Activated CD4-positive, alpha-beta memory T cell treated with anti-CD3 and anti-CD28 coated beads for 36 hours (primary cell): ENCODE data around the gene C19orf33. TPM values are rescaled to one million over a fixed set of nuclear protein-coding genes. Genes with fewer than 3 reads are reported as not detected.
A peak's percentile ranks its signal among the peaks of the same experiment; 100 is the strongest.
"Not testable (repeated sequence)": the region's sequence is repeated elsewhere in the genome, so short reads cannot be mapped to it uniquely, and the experiment has no call there.

Source experiments
- CTCF ChIA-PET: fragments of 350-600 bp; sonication (Branson Sonifier 250); formaldehyde crosslinking; loops from one replicate; lab custom pipeline; 2021; ENCODE audit warnings: antibody characterized with exemption, inconsistent platforms; lab: Charles Lee
- POLR2A ChIA-PET: fragments of 350-600 bp; sonication (Branson Sonifier 250); formaldehyde crosslinking; loops from one replicate; lab custom pipeline; 2021; ENCODE audit warnings: antibody characterized with exemption; lab: Charles Lee
- DNase-seq: peaks from one replicate; pipeline ENCODE4 v3.0.0-alpha.2; 2020
- H3K27ac Mint-ChIP-seq: one replicate; pipeline ENCODE4 v1.8.0; 2021; ENCODE audit warnings: mixed read lengths
- H3K27me3 Mint-ChIP-seq: one replicate; pipeline ENCODE4 v1.8.0; 2021; ENCODE audit warnings: mixed read lengths
- H3K36me3 Mint-ChIP-seq: one replicate; pipeline ENCODE4 v1.8.0; 2021; ENCODE audit warnings: mixed read lengths
- H3K4me1 Mint-ChIP-seq: one replicate; pipeline ENCODE4 v1.8.0; 2021; ENCODE audit warnings: low read depth, mixed read lengths
- H3K4me3 Mint-ChIP-seq: one replicate; pipeline ENCODE4 v1.8.0; 2021; ENCODE audit warnings: mild to moderate bottlenecking, mixed read lengths
- H3K9me3 Mint-ChIP-seq: one replicate; pipeline ENCODE4 v1.8.0; 2021; ENCODE audit warnings: mixed read lengths
- intact Hi-C: fragments of 100-400 bp; cut with micrococcal nuclease; formaldehyde crosslinking; loops from one replicate; pipeline ENCODE4 v1.15.1; 2023
- total RNA-seq, 2 experiments: library from RNA; stranded (reverse); gene quantifications; one replicate each; pipeline ENCODE4 v1.2.3, GENCODE V29; 2021

The C19orf33 gene
- total RNA-seq, 2 experiments from 2014 or later, result not detected

DNA sequence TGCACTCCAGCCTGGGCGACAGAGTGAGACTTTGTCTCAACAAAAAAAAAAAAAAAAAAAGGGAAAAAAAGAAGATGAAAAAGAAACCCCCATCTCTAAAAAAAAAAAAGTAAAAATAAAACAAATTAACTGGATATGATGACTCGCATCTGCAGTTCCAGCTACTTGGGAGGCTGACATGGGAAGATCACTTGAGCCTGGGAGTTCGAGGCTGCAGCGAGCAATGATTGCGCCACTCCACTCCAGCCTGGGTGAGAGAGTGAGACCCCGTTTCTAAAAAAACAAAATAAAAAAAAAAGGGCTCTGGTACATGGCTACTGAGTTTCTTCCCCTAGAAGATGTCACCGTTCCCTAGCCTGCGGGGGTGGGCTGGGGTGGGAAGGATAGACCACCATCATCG is 29.2 kb downstream of the C19orf33 start:
- DNase-seq, result no peak
- no peak overlapping the region for H3K27ac Mint-ChIP-seq
- intact Hi-C loops, result no loop called here
- CTCF ChIA-PET, result interaction anchor here (1.0 to 3.9 kb wide), 3 partner anchors 91 to 435 kb away, joined by 3 to 47 read pairs (median 12); no protein-coding TSS in a partner anchor
- peaks cover 5% of the 10 kb centered on the region for H3K36me3 Mint-ChIP-seq
- POLR2A ChIA-PET, result no interaction called here
- H3K9me3 Mint-ChIP-seq, result no peaks in the 10 kb centered on the region
- H3K4me3 Mint-ChIP-seq, result no peak overlapping the region
- H3K4me1 Mint-ChIP-seq, result peaks cover 6% of the 10 kb centered on the region
- H3K27me3 Mint-ChIP-seq, result no peaks in the 10 kb centered on the region

- Mint-ChIP-seq H3K27me3 (no peaks in the 10 kb centered on the region), H3K4me3 (peak overlapping the region; percentile 91), H3K4me1 (peaks cover 6% of the 10 kb centered on the region), H3K9me3 (no peaks in the 10 kb centered on the region), H3K36me3 (no peaks in the 10 kb centered on the region), H3K27ac (peak overlapping the region; percentile 96)
- ChIA-PET POLR2A (interaction anchor here (0.6 to 1.1 kb wide), 4 partner anchors 17 to 283 kb away, joined by 3 to 11 read pairs (median 4); partner anchors contain the start of genes EIF3K, KCNK6 and PSMD8), CTCF (interaction anchor here (0.7 to 3.9 kb wide), 20 partner anchors 17 to 557 kb away, joined by 3 to 47 read pairs (median 6); partner anchors contain the start of genes FAM98C, KCNK6, PSMD8 and SIPA1L3)
- DNase-seq, result peak; percentile 98
- intact Hi-C loops, result loop anchor here (1.0 to 2.0 kb wide), 9 partner anchors 20 to 429 kb away; partner anchors contain the start of genes FAM98C, GGN, PSMD8 and SIPA1L3
Observed at GRCh38 chr19:38335949-38336637, 32.0 kb downstream of the C19orf33 start.

- POLR2A ChIA-PET, result interaction anchor here (1.0 kb wide), 1 partner anchor 38 kb away, joined by 3 read pairs; the partner anchor contains the start of gene PSMD8
- peak overlapping the region; percentile 96 for H3K27ac Mint-ChIP-seq
Observed at GRCh38 chr19:38336638-38337359, 32.7 kb downstream of the C19orf33 start.

DNA sequence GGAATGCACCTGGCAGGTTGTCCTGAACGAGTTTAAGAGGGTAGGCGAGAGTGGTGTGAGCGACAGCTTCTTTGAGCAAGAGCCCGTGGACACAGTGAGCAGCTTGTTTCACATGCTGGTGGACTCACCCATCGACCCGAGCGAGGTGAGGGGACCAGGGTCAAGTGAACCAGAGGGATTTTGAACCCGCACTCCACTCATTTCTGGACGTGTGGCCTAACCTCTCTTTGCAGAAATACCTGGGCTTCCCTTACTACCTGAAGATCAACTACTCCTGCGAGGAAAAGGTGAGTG is 33.3 kb downstream of the C19orf33 start:
- peak overlapping the region; percentile 96 for H3K27ac Mint-ChIP-seq
- intact Hi-C loops, result loop anchor here (2.0 kb wide), 2 partner anchors 65 to 105 kb away; partner anchors contain the start of gene FAM98C
- H3K36me3 Mint-ChIP-seq, result no peaks in the 10 kb centered on the region
- CTCF ChIA-PET, result interaction anchor here (0.7 to 2.0 kb wide), 3 partner anchors 37 to 103 kb away, joined by 3 to 7 read pairs (median 5); partner anchors contain the start of gene PSMD8
- no peak for DNase-seq
- peak overlapping the region; percentile 91 for H3K4me3 Mint-ChIP-seq
- peaks cover 6% of the 10 kb centered on the region for H3K4me1 Mint-ChIP-seq
- H3K27me3 Mint-ChIP-seq, result no peaks in the 10 kb centered on the region
- H3K9me3 Mint-ChIP-seq, result no peaks in the 10 kb centered on the region
- POLR2A ChIA-PET, result interaction anchor here (1.0 kb wide), 1 partner anchor 37 kb away, joined by 3 read pairs; the partner anchor contains the start of gene PSMD8

More at GRCh38 chr19:38336638-38337359, 32.7 kb downstream of the C19orf33 start:
- Mint-ChIP-seq H3K4me1 (peaks cover 6% of the 10 kb centered on the region), H3K36me3 (no peaks in the 10 kb centered on the region), H3K4me3 (peak overlapping the region; percentile 91), H3K9me3 (no peaks in the 10 kb centered on the region), H3K27me3 (no peaks in the 10 kb centered on the region)
- intact Hi-C loops, result loop anchor here (1.0 to 2.0 kb wide), 7 partner anchors 20 to 429 kb away; partner anchors contain the start of genes FAM98C, GGN, PSMD8 and SIPA1L3
- CTCF ChIA-PET, result interaction anchor here (1.0 to 2.3 kb wide), 6 partner anchors 26 to 430 kb away, joined by 5 to 26 read pairs (median 6); partner anchors contain the start of genes PSMD8, SIPA1L3 and WDR87
- peak; percentile 98 for DNase-seq

DNA sequence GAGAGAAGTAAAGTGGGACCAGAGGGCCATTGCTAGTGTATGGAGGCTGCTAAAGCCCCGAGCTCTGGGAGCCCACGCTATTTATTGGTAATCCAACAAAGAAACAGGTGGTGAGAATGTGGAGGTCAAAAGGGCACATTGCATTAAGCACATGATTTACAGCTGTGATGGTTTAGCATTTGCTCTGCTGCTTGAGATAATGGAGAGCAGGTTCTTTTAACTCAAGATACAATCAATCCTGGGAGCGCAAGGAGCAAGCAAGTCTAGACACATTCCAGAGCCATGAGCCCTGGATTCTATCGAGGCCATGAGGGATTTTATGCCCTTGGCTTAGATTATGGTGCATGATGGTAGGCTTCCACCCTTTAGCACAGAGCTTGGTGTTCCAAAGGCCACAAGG is 35.0 kb downstream of the C19orf33 start:
- intact Hi-C loops, DNase-seq, H3K4me1 Mint-ChIP-seq, H3K27ac Mint-ChIP-seq, POLR2A ChIA-PET, H3K27me3 Mint-ChIP-seq, H3K9me3 Mint-ChIP-seq, H3K36me3 Mint-ChIP-seq: not testable (repeated sequence)
- CTCF ChIA-PET, result interaction anchor here (0.7 to 2.0 kb wide), 3 partner anchors 35 to 96 kb away, joined by 3 to 7 read pairs (median 6); partner anchors contain the start of gene PSMD8
- peak overlapping the region; percentile 31 for H3K4me3 Mint-ChIP-seq

- no peaks in the 10 kb centered on the region for H3K27me3 Mint-ChIP-seq
- no peak for DNase-seq
- POLR2A ChIA-PET, result no interaction called here
- no peaks in the 10 kb centered on the region for H3K9me3 Mint-ChIP-seq
- H3K36me3 Mint-ChIP-seq, result no peaks in the 10 kb centered on the region
- H3K4me1 Mint-ChIP-seq, result peaks cover 6% of the 10 kb centered on the region
- intact Hi-C loops, result no loop called here
- H3K4me3 Mint-ChIP-seq, result no peak overlapping the region
- CTCF ChIA-PET, result interaction anchor here (1.5 kb wide), 1 partner anchor 97 kb away, joined by 4 read pairs; no protein-coding TSS in a partner anchor
- no peak overlapping the region for H3K27ac Mint-ChIP-seq
Observed at GRCh38 chr19:38340927-38341326, 36.9 kb downstream of the C19orf33 start.

DNA sequence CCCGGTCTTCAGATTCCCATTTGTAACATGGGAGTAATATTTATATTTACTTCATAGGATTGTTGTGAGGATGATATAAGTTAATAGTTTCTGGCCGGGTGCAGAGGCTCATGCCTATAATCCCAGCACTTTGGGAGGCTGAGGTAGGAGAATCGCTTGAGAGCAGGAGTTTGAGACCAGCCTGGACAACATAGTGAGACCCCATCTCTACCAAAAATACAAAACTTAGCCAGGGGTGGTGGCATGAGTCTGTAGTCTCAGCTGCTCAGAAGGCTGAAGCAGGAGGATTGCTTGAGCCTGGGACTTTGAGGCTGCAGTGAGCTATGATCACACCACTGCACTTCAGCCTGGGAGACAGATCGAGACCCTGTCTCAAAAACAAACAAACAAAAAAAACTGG is 42.8 kb downstream of the C19orf33 start:
- H3K4me3 Mint-ChIP-seq, result no peak overlapping the region
- intact Hi-C loops, result no loop called here

GRCh38 chr19:38350883-38351282 is 46.8 kb downstream of the C19orf33 start:
- POLR2A ChIA-PET, result interaction anchor here (1.2 kb wide), 1 partner anchor 16 kb away, joined by 3 read pairs; no protein-coding TSS in a partner anchor
- intact Hi-C loops, result no loop called here
- CTCF ChIA-PET, result no interaction called here
- DNase-seq, result no peak
- Mint-ChIP-seq H3K27me3 (no peaks in the 10 kb centered on the region), H3K36me3 (no peaks in the 10 kb centered on the region), H3K4me3 (no peak overlapping the region), H3K27ac (no peak overlapping the region), H3K9me3 (no peaks in the 10 kb centered on the region), H3K4me1 (no peaks in the 10 kb centered on the region)

More for the DNA sequence above, 42.8 kb downstream of the C19orf33 start:
- Mint-ChIP-seq H3K27me3 (no peaks in the 10 kb centered on the region), H3K36me3 (no peaks in the 10 kb centered on the region), H3K9me3 (no peaks in the 10 kb centered on the region), H3K4me1 (no peaks in the 10 kb centered on the region), H3K27ac (no peak overlapping the region)
- ChIA-PET POLR2A (interaction anchor here (1.2 kb wide), 1 partner anchor 9 kb away, joined by 3 read pairs; no protein-coding TSS in a partner anchor), CTCF (interaction anchor here (0.7 to 1.0 kb wide), 2 partner anchors 24 to 120 kb away, joined by 3 read pairs; no protein-coding TSS in a partner anchor)
- no peak for DNase-seq

DNA sequence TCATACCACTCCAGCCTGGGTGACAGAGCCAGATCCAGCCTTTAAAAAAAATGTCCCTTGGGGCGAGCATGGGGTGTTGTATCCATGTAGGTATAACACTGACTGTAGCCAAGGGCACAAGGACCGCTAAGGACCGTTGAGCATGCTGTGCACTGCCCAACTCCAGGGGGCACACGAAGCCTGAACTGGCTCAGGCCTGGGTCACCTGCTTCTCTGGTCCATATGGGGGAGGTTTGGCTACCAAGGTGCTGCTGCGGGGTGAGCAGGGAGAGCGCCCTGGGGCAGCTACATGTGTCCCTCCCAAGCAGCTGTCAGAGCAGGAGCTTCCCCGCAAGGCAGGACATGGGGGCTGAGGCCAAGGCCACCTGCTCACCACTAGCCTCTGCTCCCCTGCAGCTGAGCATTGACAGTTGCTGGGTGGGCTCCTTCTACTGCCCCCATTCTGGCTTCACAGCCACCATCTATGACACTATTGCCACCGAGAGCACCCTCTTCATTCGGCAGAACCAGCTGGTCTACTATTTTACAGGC is 47.9 kb downstream of the C19orf33 start:
- H3K4me3 Mint-ChIP-seq, result no peak overlapping the region
- ChIA-PET POLR2A (no interaction called here), CTCF (no interaction called here)
- no peak overlapping the region for H3K27ac Mint-ChIP-seq
- H3K4me1 Mint-ChIP-seq, result no peaks in the 10 kb centered on the region
- H3K27me3 Mint-ChIP-seq, result no peaks in the 10 kb centered on the region
- H3K36me3 Mint-ChIP-seq, result no peaks in the 10 kb centered on the region
- intact Hi-C loops, result no loop called here
- H3K9me3 Mint-ChIP-seq, result no peaks in the 10 kb centered on the region
- no peak for DNase-seq

DNA sequence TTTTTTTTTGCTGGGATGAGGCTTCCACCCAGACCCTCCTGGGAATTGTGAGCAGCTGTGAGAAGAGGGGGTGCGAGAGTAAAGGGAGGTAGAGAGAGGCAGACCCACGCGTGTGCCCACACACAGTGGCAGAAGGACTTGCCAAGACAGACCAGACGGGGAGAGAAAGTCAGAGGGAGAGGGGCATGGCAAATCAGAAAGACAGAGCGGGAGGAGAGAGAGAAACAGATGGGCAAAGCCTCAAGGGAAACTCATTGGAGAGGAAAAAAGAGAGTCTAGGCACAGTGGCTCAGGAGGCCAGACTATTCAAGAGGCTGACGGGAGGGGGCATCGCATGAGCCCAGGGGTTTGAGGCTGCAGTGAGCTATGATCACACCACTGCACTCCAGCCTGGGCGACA is 48.6 kb downstream of the C19orf33 start:
- Mint-ChIP-seq H3K27me3 (no peaks in the 10 kb centered on the region), H3K27ac (no peak overlapping the region), H3K4me1 (no peaks in the 10 kb centered on the region), H3K4me3 (no peak overlapping the region), H3K36me3 (no peaks in the 10 kb centered on the region), H3K9me3 (no peaks in the 10 kb centered on the region)
- POLR2A ChIA-PET, result no interaction called here
- CTCF ChIA-PET, result no interaction called here
- DNase-seq, result no peak
- intact Hi-C loops, result no loop called here
